Dermis blood vessel endothelial cell (primary cell): ENCODE results near the gene PDE2A. TPM values are rescaled to one million over a fixed set of nuclear protein-coding genes. Genes with fewer than 3 reads are reported as not detected.
A peak's percentile ranks its signal among the peaks of the same experiment; 100 is the strongest.

Source experiments
- DNase-seq: peaks from one replicate; pipeline ENCODE4 v3.0.0; 2010
- total RNA-seq: library from RNA; depleted of rRNA; stranded (reverse); fragments of >200 nt; gene quantifications from 2 replicates; pipeline ENCODE4 v1.2.3, GENCODE V29; 2014

The PDE2A gene
- total RNA-seq, 1 donor from 2014 or later, result 351 TPM

DNA sequence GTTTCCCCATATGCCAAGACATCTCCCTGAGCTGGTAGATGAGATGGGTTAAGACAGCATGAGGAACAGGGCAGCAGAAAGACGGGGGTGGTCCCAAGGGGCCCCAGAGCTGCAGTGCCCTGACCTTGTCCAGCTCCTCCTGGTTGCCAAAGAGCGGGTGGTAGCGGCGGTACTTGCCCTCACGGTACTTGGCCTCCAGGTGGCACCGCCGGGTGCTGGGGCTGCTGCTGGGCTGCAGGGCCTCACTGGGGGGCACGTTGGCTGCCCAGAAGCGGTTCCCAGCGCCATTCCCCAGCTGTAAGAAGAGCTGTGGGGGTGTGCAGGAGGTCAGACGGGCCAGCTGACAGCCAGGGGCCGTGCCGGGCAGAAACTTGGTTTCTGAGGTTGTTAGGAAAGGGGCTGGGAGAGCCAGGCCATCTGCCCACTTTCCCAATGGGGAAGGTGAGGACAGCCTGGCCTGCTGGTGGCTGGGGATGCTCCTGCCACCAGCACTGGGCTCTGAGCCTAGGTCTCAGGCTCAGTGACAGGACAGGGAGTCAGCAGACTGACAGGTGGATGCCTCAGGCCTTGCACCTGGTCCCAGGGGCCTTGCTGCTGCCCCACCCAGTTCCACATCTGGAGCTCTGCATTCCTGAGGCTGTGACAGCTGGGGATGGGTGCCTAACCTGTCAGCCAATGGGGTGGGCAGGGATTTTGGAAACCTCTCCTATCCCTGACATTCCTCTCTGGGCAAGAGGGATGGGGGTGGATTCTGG, 30.0 kb upstream of the PDE2A start:
- no peak for DNase-seq

DNA sequence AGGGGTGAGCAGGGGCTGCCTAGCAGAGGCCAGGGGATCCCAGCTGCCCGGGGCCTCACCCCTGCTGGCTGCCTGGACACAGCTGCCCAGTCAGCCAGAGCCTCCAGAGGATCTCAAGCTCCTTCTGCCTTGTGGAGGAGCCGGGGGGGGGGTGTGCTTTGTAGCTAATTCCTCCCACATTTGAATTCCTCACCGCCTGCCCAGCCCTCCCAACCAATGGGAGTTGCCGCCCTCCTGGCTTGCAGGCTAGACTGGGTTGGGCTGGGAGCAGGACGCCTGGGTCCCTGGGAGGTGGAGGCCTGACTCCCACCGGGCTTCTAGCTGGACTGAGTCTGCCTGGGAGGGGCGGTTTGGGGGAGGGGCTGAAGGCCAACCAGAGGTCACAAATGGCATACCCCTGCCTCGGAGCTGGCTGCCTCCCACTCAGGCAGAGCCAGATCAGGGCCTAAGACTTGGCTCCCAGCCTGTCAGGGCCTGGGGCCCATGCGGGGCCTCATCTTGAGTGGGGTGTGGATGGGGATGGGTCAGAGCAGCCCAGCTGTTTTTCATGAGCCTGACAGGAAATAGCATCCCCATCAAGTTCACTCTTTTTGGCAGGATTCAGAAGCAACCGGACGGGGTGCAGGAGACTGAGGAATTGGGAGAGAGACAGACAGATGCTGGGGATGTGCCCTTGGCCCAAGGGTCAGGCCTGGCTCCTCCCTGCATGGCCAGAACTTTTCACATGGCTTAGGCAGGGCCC, 29.2 kb upstream of the PDE2A start:
- DNase-seq, result no peak

GRCh38 chr11:72702577-72703241, 28.5 kb upstream of the PDE2A start:
- DNase-seq, result no peak

GRCh38 chr11:72702096-72702495, 27.9 kb upstream of the PDE2A start:
- DNase-seq, result no peak

DNA sequence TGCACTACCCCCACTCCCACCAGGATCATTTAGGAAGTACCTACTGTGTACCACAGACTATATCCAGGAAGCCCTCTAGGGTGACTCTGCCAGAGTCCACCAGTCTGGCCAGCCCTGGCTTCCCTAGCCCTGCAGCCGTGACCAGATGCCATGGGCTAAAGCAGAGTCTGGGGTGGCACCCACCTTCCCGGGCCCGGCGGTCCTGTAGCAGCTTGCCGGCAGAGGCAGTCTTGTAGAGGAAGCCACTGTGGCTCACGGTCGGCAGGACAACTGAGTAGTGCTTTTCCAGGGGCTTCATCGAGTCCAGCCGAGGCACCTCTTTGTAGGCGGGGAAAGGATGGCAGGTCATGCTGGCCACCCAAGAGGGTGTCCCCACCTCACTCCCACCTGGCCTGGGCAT, 27.2 kb upstream of the PDE2A start:
- DNase-seq, result no peak

GRCh38 chr11:72700146-72700545, 25.9 kb upstream of the PDE2A start:
- DNase-seq, result peak; percentile 42

- no peak for DNase-seq
These were observed 23.6 kb upstream of the PDE2A start for GRCh38 chr11:72697814-72698213.

DNA sequence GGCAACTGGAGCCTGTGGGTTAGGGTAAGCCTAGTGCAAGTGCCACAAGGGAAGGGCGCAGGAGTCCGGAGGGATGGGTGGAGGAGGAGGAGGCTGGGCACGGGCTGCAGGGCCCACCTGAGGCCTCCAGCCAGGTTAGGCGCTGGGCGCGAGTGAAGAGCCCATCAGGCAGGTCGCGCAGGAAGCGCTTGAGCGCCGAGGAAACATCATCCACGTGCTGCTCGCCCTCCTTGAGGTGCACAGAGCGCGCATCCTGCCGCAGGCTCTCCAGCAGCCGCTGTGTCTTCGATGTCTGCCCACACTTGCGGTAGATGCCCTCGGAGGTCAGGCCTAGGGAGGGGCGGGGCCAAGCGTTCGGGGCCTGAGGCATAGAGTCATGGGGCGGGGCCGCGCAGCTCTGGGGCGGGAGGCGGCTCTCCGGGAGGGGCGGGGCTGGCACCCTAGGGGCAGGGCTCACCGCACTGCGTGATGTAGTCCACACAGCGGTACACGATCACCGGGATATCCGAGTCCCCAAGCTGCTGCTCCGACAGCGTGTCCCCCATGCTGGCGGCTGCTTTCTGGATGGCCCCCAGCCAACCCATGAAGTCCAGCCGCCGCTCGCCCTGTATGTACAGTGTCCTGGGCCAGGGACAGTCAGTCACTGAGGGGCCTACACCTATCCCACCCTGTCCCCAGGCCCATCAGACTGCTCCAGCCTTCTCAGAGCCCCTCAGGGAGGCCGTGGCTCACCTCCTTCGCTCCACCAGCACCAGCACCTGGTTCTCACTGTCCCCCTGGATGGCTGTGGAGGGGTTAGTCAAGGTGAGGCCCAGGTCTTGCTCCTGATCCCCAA, 22.9 kb upstream of the PDE2A start:
- DNase-seq, result no peak

- no peak for DNase-seq
These were observed 21.1 kb upstream of the PDE2A start for GRCh38 chr11:72695354-72695753.

GRCh38 chr11:72693271-72693968, 19.2 kb upstream of the PDE2A start:
- DNase-seq, result no peak

DNA sequence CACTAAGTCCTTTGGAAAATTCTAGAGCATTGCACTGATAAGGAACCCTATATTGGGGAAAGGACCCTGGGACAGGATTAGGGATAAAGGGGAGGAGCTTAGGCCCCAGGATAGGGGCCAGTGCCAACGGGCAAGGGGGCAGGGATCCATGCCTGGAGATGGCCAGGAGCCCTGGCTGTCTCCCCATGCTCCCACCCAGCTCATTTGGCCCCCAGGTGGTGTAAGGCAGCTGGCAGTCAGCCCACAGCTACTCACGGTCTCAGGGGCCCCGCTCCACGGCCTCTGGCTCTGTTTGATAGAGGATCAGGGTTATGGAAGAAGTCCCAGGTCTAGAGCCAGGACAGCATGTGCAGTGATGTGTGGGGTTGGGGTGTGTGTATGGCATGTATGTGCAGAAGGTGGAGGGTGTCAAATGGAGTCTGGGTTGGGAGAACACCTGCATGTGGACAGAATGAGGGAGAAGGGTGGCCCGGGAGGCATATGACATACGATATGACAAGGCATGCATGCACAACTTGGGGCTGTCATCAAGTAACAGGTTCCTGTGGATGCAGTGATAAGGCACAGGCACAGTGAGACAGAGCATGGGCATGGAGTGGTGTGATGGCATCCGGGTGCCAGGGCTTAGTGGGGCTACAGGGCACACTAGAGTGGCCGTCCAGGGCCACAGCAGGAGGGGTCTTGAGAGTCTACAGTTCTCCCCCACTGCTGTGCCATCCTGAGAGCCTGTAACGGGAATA, 18.4 kb upstream of the PDE2A start:
- no peak for DNase-seq

GRCh38 chr11:72690166-72690565, 15.9 kb upstream of the PDE2A start:
- no peak for DNase-seq

GRCh38 chr11:72688929-72689328, 14.7 kb upstream of the PDE2A start:
- no peak for DNase-seq

- no peak for DNase-seq
These were observed 14.3 kb upstream of the PDE2A start for GRCh38 chr11:72688486-72688885.

DNA sequence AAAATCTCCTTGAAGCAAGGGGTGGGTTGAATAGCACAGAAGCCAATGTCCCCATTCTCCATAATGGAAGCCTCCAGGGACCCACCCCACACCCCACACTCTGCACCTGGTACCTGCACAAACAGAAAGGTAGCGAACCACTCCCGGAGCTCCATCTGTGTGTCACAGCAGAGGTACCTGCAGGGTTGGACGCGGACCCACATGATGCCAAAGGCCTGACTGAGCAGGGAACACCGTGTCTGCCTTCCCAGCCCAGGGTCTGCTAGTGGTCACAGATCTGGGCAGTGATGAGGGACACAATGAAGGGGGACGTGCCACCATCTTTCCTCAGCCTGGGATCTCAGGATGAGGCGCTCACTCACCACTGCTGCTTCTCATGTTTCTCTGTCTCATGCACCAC, 13.1 kb upstream of the PDE2A start:
- no peak for DNase-seq

- DNase-seq, result no peak
These were observed 12.5 kb upstream of the PDE2A start for GRCh38 chr11:72686639-72687220.

- no peak for DNase-seq
These were observed 11.6 kb upstream of the PDE2A start for GRCh38 chr11:72685560-72686480.

- peak; percentile 73 for DNase-seq
These were observed 10.2 kb upstream of the PDE2A start for GRCh38 chr11:72684236-72684912.

DNA sequence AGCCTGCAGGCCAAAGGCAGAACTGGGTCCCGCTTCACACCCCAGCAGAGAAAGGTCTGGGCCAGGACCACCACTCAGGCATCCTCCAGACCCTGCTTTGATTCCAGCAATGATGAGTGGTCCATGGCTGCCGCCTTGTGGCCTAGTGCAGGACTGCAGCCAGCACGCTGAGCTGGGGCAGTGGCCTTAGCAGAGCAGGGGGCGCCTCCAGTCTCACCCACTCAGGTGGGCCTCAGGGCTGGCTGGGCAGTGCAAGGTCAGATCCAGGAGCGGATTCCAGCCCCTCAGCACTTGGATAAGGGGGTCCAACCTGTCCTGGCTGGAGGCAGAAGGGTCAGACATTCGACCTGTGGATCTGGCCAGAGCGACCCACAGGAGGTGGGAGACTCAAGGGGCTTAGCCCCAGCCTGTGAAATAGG, 9.6 kb upstream of the PDE2A start:
- peak; percentile 71 for DNase-seq
